Measurements from ENCODE around the gene SETDB1.

DNA sequence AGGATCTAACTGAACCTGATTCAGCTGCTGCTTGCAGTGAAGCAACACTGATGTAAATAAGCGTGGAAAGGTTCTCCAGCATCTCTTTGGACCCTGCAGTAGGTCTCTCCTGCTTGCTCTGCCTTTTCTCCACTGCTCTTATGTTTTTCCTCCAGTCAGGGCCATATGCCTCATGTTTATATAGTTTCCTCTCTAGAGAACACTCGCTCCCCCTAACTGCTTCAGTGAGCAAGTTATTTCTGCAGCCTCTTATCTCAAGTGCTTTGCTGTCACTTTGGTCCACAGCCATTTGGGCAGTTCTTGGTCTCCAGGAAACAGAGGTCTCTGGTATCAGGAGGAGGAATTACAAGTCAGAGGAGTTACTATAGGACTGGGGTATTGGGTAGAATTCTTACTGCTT is 87.4 kb downstream of the SETDB1 start:
- TF ChIP-seq CTCF (IDR thresholded peaks at IDR 0.05) = no peak
- no peak for TF ChIP-seq POLR2A (IDR thresholded peaks at IDR 0.05)
